K562 (cell line): ENCODE measurements around the gene CCDC7. TPM values are rescaled to one million over a fixed set of nuclear protein-coding genes. Genes with fewer than 3 reads are reported as not detected.

Experiments
- ATAC-seq: fragments of 200-7000 bp; cut with Tn5 transposase; 3 replicates; pipeline ENCODE4 v1.9.1; 2020; ENCODE audit warnings: moderate library complexity
- BruUV-seq: library from RNA; stranded (reverse); fragments of 400-500 nt; replicated peaks from 2 replicates; lab custom pipeline; 2021; lab: Mats Ljungman, UMichigan
- CTCF ChIA-PET: fragments of 300-600 bp; formaldehyde crosslinking; extraction: SDS; loops from one replicate; lab custom pipeline; 2021; ENCODE audit warnings: low intra/inter-chr PET ratio; lab: Yijun Ruan, JAX
- POLR2A ChIA-PET: fragments of 300-600, 350-650 bp; sonication (Branson Sonifier 250); formaldehyde crosslinking; extraction: SDS; loops from one replicate; lab custom pipeline; 2021; ENCODE audit warnings: antibody characterized with exemption, inconsistent platforms; lab: Yijun Ruan, JAX
- DNase-seq, 4 experiments: peaks; one replicate each; pipeline versions ENCODE4 v3.0.0 to v3.0.0-alpha.2; 2011 to 2018; ENCODE audit warnings: low spot score in 3 of 4, mixed read lengths in 3 of 4; ENCODE audit errors: extremely low read depth in 1 of 4
- FAIRE-seq: peaks from 2 replicates; lab custom pipeline; 2011; peaks lifted over from hg19 to GRCh38; lab: Jason Lieb, UNC
- H2AFZ ChIP-seq: 2 replicates; pipeline ENCODE4 v1.6.0; 2011; ENCODE audit warnings: low read depth, low read length, control low read depth, inconsistent platforms
- H3K27ac ChIP-seq: fragments of 200-600 bp; 3 replicates; pipeline ENCODE4 v1.8.0; 2011; ENCODE audit warnings: low read depth, mild to moderate bottlenecking, control low read depth, inconsistent platforms, low read length, moderate library complexity, mixed read lengths; ENCODE audit errors: extremely low read depth
- H3K27me3 ChIP-seq, 2 experiments: fragments of 300-600 bp in 1 of 2; 2 replicates in 1 of 2; 3 replicates in 1 of 2; pipeline versions ENCODE4 v1.6.0 to v1.8.0; 2011; ENCODE audit warnings: inconsistent platforms in 2 of 2, low read length in 2 of 2, mild to moderate bottlenecking in 1 of 2, mixed read lengths in 1 of 2, moderate library complexity in 1 of 2; ENCODE audit not compliant: control insufficient read depth in 2 of 2, insufficient read depth in 2 of 2
- H3K36me3 ChIP-seq: fragments of 300-600 bp; 3 replicates; pipeline ENCODE4 v1.8.0; 2011; ENCODE audit warnings: mild to moderate bottlenecking, low read length, inconsistent platforms; ENCODE audit not compliant: control insufficient read depth, insufficient read depth
- H3K4me1 ChIP-seq, 2 experiments: fragments of 200-600 bp in 1 of 2; replicated peaks in 1 of 2; 2 replicates in 1 of 2; 3 replicates in 1 of 2; pipeline versions ENCODE4 v1.5.1 to v1.8.0; 2011; ENCODE audit warnings: inconsistent platforms in 2 of 2, low read length in 2 of 2, mild to moderate bottlenecking in 1 of 2, mixed read lengths in 1 of 2, moderate library complexity in 1 of 2; ENCODE audit not compliant: control insufficient read depth in 2 of 2, insufficient read depth in 2 of 2
- H3K4me2 ChIP-seq: 2 replicates; pipeline ENCODE4 v1.6.1; 2011; ENCODE audit warnings: low read length, control low read depth, inconsistent platforms, mixed read lengths; ENCODE audit not compliant: insufficient read depth
- H3K4me3 ChIP-seq: fragments of 200-600 bp; sonication (generic), shearing (Covaris generic); 2 replicates; pipeline ENCODE4 v1.5.1; 2016; ENCODE audit warnings: control low read depth, inconsistent platforms
- H3K79me2 ChIP-seq: fragments of 200-600 bp; 3 replicates; pipeline ENCODE4 v1.8.0; 2011; ENCODE audit warnings: low read length, inconsistent platforms; ENCODE audit not compliant: control insufficient read depth, insufficient read depth
- H3K9ac ChIP-seq, 2 experiments: 2 replicates each; pipeline versions ENCODE4 v1.6.0 to v1.6.1; 2011; ENCODE audit warnings: low read depth in 2 of 2, low read length in 2 of 2, control low read depth in 1 of 2, inconsistent platforms in 1 of 2, mild to moderate bottlenecking in 1 of 2, mixed read lengths in 1 of 2; ENCODE audit not compliant: insufficient read depth in 1 of 2
- H3K9me1 ChIP-seq: one replicate; pipeline ENCODE4 v1.6.0; 2011; ENCODE audit warnings: inconsistent platforms, mild to moderate bottlenecking, low read length, moderate library complexity; ENCODE audit not compliant: control insufficient read depth, insufficient read depth
- H3K9me3 ChIP-seq: replicated peaks from 2 replicates; pipeline ENCODE4 v1.5.1; 2011; ENCODE audit warnings: low read depth, low read length, inconsistent platforms; ENCODE audit not compliant: control insufficient read depth, insufficient read depth
- H4K20me1 ChIP-seq: replicated peaks from 2 replicates; pipeline ENCODE4 v1.6.1; 2011; ENCODE audit warnings: low read length, inconsistent platforms, mixed read lengths; ENCODE audit not compliant: control insufficient read depth, insufficient read depth
- COPS2 ChIP-seq: fragments of 450-650 bp; conservative IDR thresholded peaks from 2 replicates; pipeline ENCODE4 v1.6.1; 2016; ENCODE audit warnings: mild to moderate bottlenecking, moderate library complexity
- CTCFL ChIP-seq: IDR thresholded peaks from 2 replicates; pipeline ENCODE4 v1.6.1; 2011; ENCODE audit warnings: borderline replicate concordance, low read depth, mild to moderate bottlenecking, moderate library complexity, low read length; ENCODE audit not compliant: insufficient read depth, poor library complexity, severe bottlenecking
- E2F3 ChIP-seq: fragments of 250-450 bp; sonication (Bioruptor Pico); IDR thresholded peaks from 2 replicates; pipeline ENCODE4 v1.4.0; 2020; ENCODE audit warnings: mild to moderate bottlenecking
- ELF4 ChIP-seq: fragments of 450-650 bp; formaldehyde crosslinking; IDR thresholded peaks from 2 replicates; pipeline ENCODE4 v1.4.0; 2022; ENCODE audit warnings: missing genetic modification characterization
- HDAC2 ChIP-seq: fragments of 450-650 bp; IDR thresholded peaks from 2 replicates; pipeline ENCODE4 v1.6.1; 2016; ENCODE audit warnings: mild to moderate bottlenecking
- NUFIP1 ChIP-seq: fragments of 450-650 bp; IDR thresholded peaks from 2 replicates; pipeline ENCODE4 v1.6.1; 2018; ENCODE audit not compliant: partially characterized antibody
- OTX1 ChIP-seq: fragments of 450-650 bp; formaldehyde crosslinking; IDR thresholded peaks from 2 replicates; pipeline ENCODE4 v1.4.0; 2022; ENCODE audit warnings: mild to moderate bottlenecking
- PATZ1 ChIP-seq: fragments of 250-450 bp; sonication (Bioruptor Pico); IDR thresholded peaks from 2 replicates; pipeline ENCODE4 v1.5.0; 2020; ENCODE audit warnings: mild to moderate bottlenecking, borderline replicate concordance
- TCF15 ChIP-seq: fragments of 250-450 bp; sonication (Bioruptor Pico); IDR thresholded peaks from 2 replicates; pipeline ENCODE4 v1.8.0; 2022; ENCODE audit warnings: moderate library complexity, mild to moderate bottlenecking, inconsistent platforms
- TGIF2 ChIP-seq: sonication (generic); formaldehyde crosslinking; IDR thresholded peaks from 2 replicates; pipeline ENCODE4 v1.8.1; 2022; ENCODE audit warnings: mild to moderate bottlenecking, missing genetic modification reagents, moderate library complexity
- THAP7 ChIP-seq: fragments of 250-450 bp; sonication (Bioruptor Pico); IDR thresholded peaks from 2 replicates; pipeline ENCODE4 v1.5.0; 2021
- U2AF2 ChIP-seq: fragments of 200-400 bp; formaldehyde crosslinking; optimal IDR thresholded peaks from 2 replicates; pipeline ENCODE3; 2017; ENCODE audit warnings: low read depth, mild to moderate bottlenecking, low read length
- ZNF175 ChIP-seq: fragments of 200-800 bp; sonication (Bioruptor generic); IDR thresholded peaks from 2 replicates; pipeline ENCODE4 v1.6.1; 2016; ENCODE audit warnings: low read depth, mild to moderate bottlenecking, missing genetic modification characterization, missing compliant biosample characterization
- WGBS: fragments of 100-300 bp; shearing (Covaris generic); methylation state at CpG from one replicate; pipeline ENCODE4 v1.1.6; 2016; ENCODE audit warnings: low coverage, mixed read lengths; ENCODE audit not compliant: insufficient coverage; ENCODE audit errors: missing lambda C conversion rate; 5-methylcytosine and 5-hydroxymethylcytosine counted together
- in situ Hi-C: fragments of 300-500 bp; cut with MboI; formaldehyde crosslinking; loops from 4 replicates; pipeline ENCODE4 v1.15.0; 2018; ENCODE audit warnings: inconsistent platforms, mixed read lengths
- intact Hi-C: fragments of 100-400 bp; cut with micrococcal nuclease; formaldehyde crosslinking; loops from 2 replicates; pipeline ENCODE4 v1.14.2; 2022
- polyA plus RNA-seq, 8 experiments: library from polyadenylated mRNA; depleted of rRNA in 4 of 8; stranded (reverse) in 5 of 8; unstranded in 3 of 8; fragments of >200 nt; fragmentation: Nextera tagmentation in 2 of 8; fragmentation: Illumina TruSeq in 1 of 8; extraction: Ambion mirVana in 2 of 8; extraction: Trizol in 1 of 8; gene quantifications; 2 replicates each; pipeline versions ENCODE4 v1.2.1 to v1.2.3, GENCODE V29; 2011 to 2014; ENCODE audit warnings: inconsistent platforms in 1 of 8, missing spikeins in 1 of 8
- total RNA-seq, 7 experiments: library from RNA; depleted of rRNA in 6 of 7; stranded (reverse); fragments of >200 nt in 6 of 7; fragmentation: Illumina TruSeq in 2 of 7; extraction: Trizol in 2 of 7; gene quantifications; 2 replicates each; pipeline versions ENCODE4 v1.2.1 to v1.2.3, GENCODE V29; 2011 to 2021; ENCODE audit warnings: low replicate concordance in 1 of 7

CCDC7 gene
- total and polyA plus RNA-seq, 9 of the 15 experiments (the other 6 are each of a cell fraction or from before 2014, with no cell fraction given), result 1.5 to 6.6 (median 2.7) TPM

GRCh38 chr10:32501906-32502305 is 56.0 kb downstream of the CCDC7 start:
- peak overlapping the region; percentile 78 for H3K4me2 ChIP-seq
- FAIRE-seq, result peak; percentile 98
- in situ Hi-C loops (no loop called here), intact Hi-C loops (loop anchor here (5.0 kb wide), 1 partner anchor 55 kb away; the partner anchor contains the start of gene CCDC7)
- peak; percentile 14 to 90 (median 47) for DNase-seq
- no peaks in the 10 kb centered on the region for H4K20me1 ChIP-seq
- no TSS peak for BruUV-seq
- 0% methylated on average over 7 of the region's 7 CpGs for WGBS
- peak overlapping the region; percentile 74; the same call in 2 of the 3 replicates for H3K27ac ChIP-seq
- H3K4me3 ChIP-seq, result peak overlapping the region; percentile 21; the same call in 1 of the 2 replicates
- H3K36me3 ChIP-seq, result no peaks in the 10 kb centered on the region
- no peaks in the 10 kb centered on the region for H3K79me2 ChIP-seq
- peak; percentile 99 for ATAC-seq
- no peaks in the 10 kb centered on the region for H3K9me1 ChIP-seq
- H3K27me3 ChIP-seq, result no peaks in the 10 kb centered on the region
- H3K9ac ChIP-seq, result peak overlapping the region; percentile 40; a peak in 3 of 4 replicates
- H3K4me1 ChIP-seq, result peaks cover 0 to 10% of the 10 kb centered on the region in 2 experiments; a peak in 3 of 5 replicates
- CTCF ChIA-PET, result no interaction called here
- H3K9me3 ChIP-seq, result no peaks in the 10 kb centered on the region
- POLR2A ChIA-PET, result interaction anchor here (0.6 to 0.8 kb wide), 2 partner anchors 29 to 56 kb away, joined by 3 read pairs; partner anchors contain the start of gene CCDC7
- H2AFZ ChIP-seq, result peak overlapping the region; percentile 98
- TF ChIP-seq COPS2 (no peak), U2AF2 (no peak), E2F3 (CRISPR knock-in tag) (no peak), TCF15 (CRISPR knock-in tag) (no peak), OTX1 (CRISPR knock-in tag) (no peak), ELF4 (CRISPR knock-in tag) (no peak), THAP7 (no peak), TGIF2 (CRISPR knock-in tag) (no peak), CTCFL (no peak), PATZ1 (CRISPR knock-in tag) (no peak), HDAC2 (no peak; the same call in 1 of the 2 replicates), NUFIP1 (no peak), ZNF175 (CRISPR knock-in tag) (no peak)
